GM12878 (cell line): ENCODE results near the gene SCYGR3. TPM values are rescaled to one million over a fixed set of nuclear protein-coding genes. Genes with fewer than 3 reads are reported as not detected.

Experiments used
- ATAC-seq: fragments of 200-7000 bp; cut with Tn5 transposase; 3 replicates; pipeline ENCODE4 v1.9.1; 2020; ENCODE audit warnings: mild to moderate bottlenecking, moderate library complexity
- BruUV-seq: library from RNA; stranded (reverse); fragments of 400-500 nt; replicated peaks from 2 replicates; lab custom pipeline; 2021; lab: Mats Ljungman, UMichigan
- CTCF ChIA-PET: fragments of 300-600 bp; sonication (Branson Sonifier 250); formaldehyde crosslinking; extraction: SDS; loops from one replicate; lab custom pipeline; 2021; ENCODE audit warnings: inconsistent platforms; lab: Yijun Ruan, JAX
- POLR2A ChIA-PET: fragments of 350-600 bp; formaldehyde crosslinking; extraction: SDS; loops from one replicate; lab custom pipeline; 2021; ENCODE audit warnings: inconsistent platforms; lab: Charles Lee
- RAD21 ChIA-PET: fragments of 300-600 bp; sonication (Branson Sonifier 250); formaldehyde crosslinking; loops from one replicate; lab custom pipeline; 2023; ENCODE audit warnings: antibody characterized with exemption; ENCODE audit not compliant: unreplicated experiment; lab: Charles Lee
- SMC1A ChIA-PET: fragments of 300-600 bp; sonication (Branson Sonifier 250); formaldehyde crosslinking; loops from one replicate; lab custom pipeline; 2023; ENCODE audit not compliant: unreplicated experiment, uncharacterized antibody; lab: Charles Lee
- DNase-seq: peaks from one replicate; pipeline ENCODE4 v3.0.0-alpha.2; 2011; ENCODE audit warnings: low read depth, low spot score
- FAIRE-seq: peaks from 3 replicates; lab custom pipeline; 2011; peaks lifted over from hg19 to GRCh38; lab: Jason Lieb, UNC
- H2AFZ ChIP-seq: 2 replicates; pipeline ENCODE4 v1.6.0; 2011; ENCODE audit warnings: low read depth, low read length, control low read depth; ENCODE audit not compliant: control insufficient read depth
- H3K27ac ChIP-seq: 2 replicates; pipeline ENCODE4 v1.5.1; 2011; ENCODE audit warnings: control low read depth; ENCODE audit not compliant: control insufficient read depth, insufficient read depth
- H3K27me3 ChIP-seq, 2 experiments: replicated peaks in 1 of 2; 2 replicates each; pipeline versions ENCODE4 v1.6.0 to v1.6.1; 2011; ENCODE audit warnings: low read length in 1 of 2; ENCODE audit not compliant: control insufficient read depth in 2 of 2, insufficient read depth in 2 of 2
- H3K36me3 ChIP-seq, 2 experiments: 2 replicates each; pipeline ENCODE4 v1.5.1; 2011; ENCODE audit warnings: low read length in 1 of 2; ENCODE audit not compliant: control insufficient read depth in 2 of 2, insufficient read depth in 2 of 2
- H3K4me1 ChIP-seq: 2 replicates; pipeline ENCODE4 v1.6.1; 2011; ENCODE audit warnings: mild to moderate bottlenecking, low read length, moderate library complexity, mixed read lengths; ENCODE audit not compliant: control insufficient read depth, insufficient read depth
- H3K4me2 ChIP-seq: 2 replicates; pipeline ENCODE4 v1.6.0; 2011; ENCODE audit warnings: control low read depth; ENCODE audit not compliant: control insufficient read depth, insufficient read depth
- H3K4me3 ChIP-seq: fragments of 200-600 bp; sonication (generic); 2 replicates; pipeline ENCODE4 v1.5.1; 2016
- H3K79me2 ChIP-seq: 2 replicates; pipeline ENCODE4 v1.6.0; 2011; ENCODE audit warnings: low read length; ENCODE audit not compliant: control insufficient read depth, insufficient read depth
- H3K9ac ChIP-seq: 2 replicates; pipeline ENCODE4 v1.8.0; 2011; ENCODE audit warnings: low read length, control low read depth, mixed read lengths; ENCODE audit not compliant: control insufficient read depth, insufficient read depth
- H3K9me3 ChIP-seq: replicated peaks from 3 replicates; pipeline ENCODE4 v1.5.1; 2011; ENCODE audit warnings: mild to moderate bottlenecking, low read length; ENCODE audit not compliant: control insufficient read depth, insufficient read depth
- H4K20me1 ChIP-seq: 2 replicates; pipeline ENCODE4 v1.6.0; 2011; ENCODE audit not compliant: control insufficient read depth, insufficient read depth
- CREM ChIP-seq: IDR thresholded peaks from 2 replicates; pipeline ENCODE4 v1.6.1; 2014; ENCODE audit warnings: antibody characterized with exemption, low read depth
- RAD21 ChIP-seq: IDR thresholded peaks from 2 replicates; pipeline ENCODE4 v1.6.1; 2011; ENCODE audit warnings: mild to moderate bottlenecking, low read depth, low read length, moderate library complexity; ENCODE audit not compliant: insufficient read depth
- SMC3 ChIP-seq: IDR thresholded peaks from 2 replicates; pipeline ENCODE4 v1.6.1; 2011; ENCODE audit warnings: low read length, improper control_type of control experiment, borderline replicate concordance
- SRF ChIP-seq, 2 experiments: IDR thresholded peaks; 2 replicates each; pipeline ENCODE4 v1.6.1; 2011; ENCODE audit warnings: low read depth in 2 of 2, low read length in 2 of 2, mild to moderate bottlenecking in 1 of 2, moderate library complexity in 1 of 2
- STAT3 ChIP-seq: IDR thresholded peaks from 2 replicates; pipeline ENCODE4 v1.6.1; 2011; ENCODE audit warnings: low read depth, low read length, improper control_type of control experiment
- WGBS: methylation state at CpG from one replicate; pipeline ENCODE4 v1.1.6; 2016; ENCODE audit warnings: low lambda C conversion rate; ENCODE audit not compliant: insufficient replicate concordance, insufficient coverage; ENCODE audit errors: missing lambda C conversion rate; 5-methylcytosine and 5-hydroxymethylcytosine counted together
- in situ Hi-C: fragments of 300-500 bp; cut with MboI; formaldehyde crosslinking; loops from 9 replicates; pipeline ENCODE4 v1.14.3; 2018; ENCODE audit warnings: mixed read lengths
- intact Hi-C: fragments of 100-400 bp; cut with micrococcal nuclease; formaldehyde crosslinking; loops from one replicate; pipeline ENCODE4 v1.14.2; 2022; ENCODE audit not compliant: unreplicated experiment
- polyA plus RNA-seq, 11 experiments: library from polyadenylated mRNA; depleted of rRNA in 4 of 11; unstranded in 6 of 11; stranded (reverse) in 5 of 11; fragments of >200 nt; fragmentation: Nextera tagmentation in 4 of 11; fragmentation: Illumina TruSeq in 1 of 11; extraction: Ambion mirVana in 4 of 11; extraction: Trizol in 1 of 11; gene quantifications; 1 replicate in 1 of 11; 2 replicates in 10 of 11; pipeline versions ENCODE4 v1.2.1 to v1.2.3, GENCODE V29; 2011 to 2016; ENCODE audit warnings: inconsistent platforms in 2 of 11, missing spikeins in 2 of 11, low read depth in 1 of 11
- total RNA-seq, 4 experiments: library from RNA; depleted of rRNA in 3 of 4; stranded (reverse); fragments of >200 nt in 3 of 4; fragmentation: Illumina TruSeq in 1 of 4; extraction: Trizol in 1 of 4; gene quantifications; 2 replicates each; pipeline versions ENCODE4 v1.2.1 to v1.2.3, GENCODE V29; 2013 to 2021
- TF ChIP-seq, protein P1 (sequence below), 3 experiments: IDR thresholded peaks in 2 of 3; conservative IDR thresholded peaks in 1 of 3; 2 replicates each; pipeline ENCODE4 v1.5.1; 2011; ENCODE audit warnings: low read depth in 3 of 3, low read length in 3 of 3, mild to moderate bottlenecking in 3 of 3, control low read depth in 2 of 3, moderate library complexity in 2 of 3, inconsistent platforms in 1 of 3, mixed read lengths in 1 of 3; ENCODE audit not compliant: control insufficient read depth in 2 of 3, insufficient read depth in 1 of 3; ENCODE audit errors: extremely low read depth in 1 of 3

The SCYGR3 gene
- total and polyA plus RNA-seq, 10 of the 15 experiments (the other 5 are each of a cell fraction or from before 2014, with no cell fraction given): not detected

DNA sequence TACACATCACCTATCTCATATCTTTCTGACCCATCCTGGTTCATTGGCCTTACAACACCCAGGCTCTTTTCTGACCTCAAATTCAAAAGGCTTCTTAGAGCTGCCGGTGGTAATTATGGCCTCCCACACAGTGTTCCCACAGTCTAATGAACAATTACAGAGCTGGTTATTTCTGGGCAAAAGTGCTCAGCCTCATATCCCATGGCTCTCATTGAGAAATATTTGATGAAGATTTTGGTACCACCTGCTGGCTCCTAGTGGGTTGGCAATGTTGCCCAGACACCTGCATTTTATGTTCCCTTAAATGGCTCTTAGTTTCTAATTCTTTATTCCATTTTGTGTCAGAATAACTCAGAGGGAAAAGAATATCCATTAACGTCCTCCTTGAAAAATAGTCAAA, 36.0 kb downstream of the SCYGR3 start:
- 13% methylated on average over 2 of the region's 2 CpGs for WGBS
- Histone ChIP-seq H3K9ac (no peak overlapping the region), H3K4me3 (no peak overlapping the region), H4K20me1 (no peaks in the 10 kb centered on the region), H3K4me1 (no peaks in the 10 kb centered on the region), H3K9me3 (peaks cover 5% of the 10 kb centered on the region; the same call in 2 of the 3 replicates), H3K4me2 (no peak overlapping the region), H3K36me3 (no peaks in the 10 kb centered on the region), H3K79me2 (no peaks in the 10 kb centered on the region), H2AFZ (no peak overlapping the region), H3K27ac (no peak overlapping the region), H3K27me3 (no peaks in the 10 kb centered on the region)
- CTCF ChIA-PET: interaction anchor here (0.9 to 2.2 kb wide), 11 partner anchors 11 to 334 kb away, joined by 3 to 11 read pairs (median 4); no protein-coding TSS in a partner anchor
- peak; percentile 50 for ATAC-seq
- FAIRE-seq: no peak
- TF ChIP-seq, protein P1, sequence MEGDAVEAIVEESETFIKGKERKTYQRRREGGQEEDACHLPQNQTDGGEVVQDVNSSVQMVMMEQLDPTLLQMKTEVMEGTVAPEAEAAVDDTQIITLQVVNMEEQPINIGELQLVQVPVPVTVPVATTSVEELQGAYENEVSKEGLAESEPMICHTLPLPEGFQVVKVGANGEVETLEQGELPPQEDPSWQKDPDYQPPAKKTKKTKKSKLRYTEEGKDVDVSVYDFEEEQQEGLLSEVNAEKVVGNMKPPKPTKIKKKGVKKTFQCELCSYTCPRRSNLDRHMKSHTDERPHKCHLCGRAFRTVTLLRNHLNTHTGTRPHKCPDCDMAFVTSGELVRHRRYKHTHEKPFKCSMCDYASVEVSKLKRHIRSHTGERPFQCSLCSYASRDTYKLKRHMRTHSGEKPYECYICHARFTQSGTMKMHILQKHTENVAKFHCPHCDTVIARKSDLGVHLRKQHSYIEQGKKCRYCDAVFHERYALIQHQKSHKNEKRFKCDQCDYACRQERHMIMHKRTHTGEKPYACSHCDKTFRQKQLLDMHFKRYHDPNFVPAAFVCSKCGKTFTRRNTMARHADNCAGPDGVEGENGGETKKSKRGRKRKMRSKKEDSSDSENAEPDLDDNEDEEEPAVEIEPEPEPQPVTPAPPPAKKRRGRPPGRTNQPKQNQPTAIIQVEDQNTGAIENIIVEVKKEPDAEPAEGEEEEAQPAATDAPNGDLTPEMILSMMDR (IDR thresholded peaks at IDR 0.05 in 2 of 3, conservative IDR thresholded peaks at IDR 0.05 in 1 of 3; ENCODE audit: control insufficient read depth in 2 of 3, extremely low read depth in 1 of 3, insufficient read depth in 1 of 3, low read depth in 3 of 3, low read length in 3 of 3): peak in 2 of 3 experiments; percentile 12 to 14; a peak in 1 of 6 replicates
- TF ChIP-seq STAT3 (no peak), CREM (no peak), RAD21 (peak; percentile 24), SMC3 (peak; percentile 3; the same call in 1 of the 2 replicates), SRF (IDR thresholded peaks at IDR 0.05; ENCODE audit: low read depth in 2 of 2, low read length in 2 of 2) (no peak)
- SMC1A ChIA-PET: interaction anchor here (0.7 to 1.9 kb wide), 7 partner anchors 10 to 181 kb away, joined by 3 to 8 read pairs (median 3); no protein-coding TSS in a partner anchor
- no peak for DNase-seq
- intact Hi-C loops: no loop called here
- BruUV-seq: no TSS peak
- RAD21 ChIA-PET: interaction anchor here (0.9 to 1.3 kb wide), 5 partner anchors 99 to 187 kb away, joined by 3 to 4 read pairs (median 3); no protein-coding TSS in a partner anchor
- POLR2A ChIA-PET: no interaction called here
- in situ Hi-C loops: no loop called here
